MM.1S (cell line): Measurements from ENCODE around the gene MTFR1L.

Source experiments
- EZH2 ChIP-seq: fragments of 300-600 bp; sonication (generic); optimal IDR thresholded peaks from 2 replicates; pipeline ENCODE3; 2017; ENCODE audit warnings: low read depth, mild to moderate bottlenecking, antibody characterized with exemption, low read length, mixed read lengths
- TF ChIP-seq, protein P1 (sequence below): fragments of 300-600 bp; sonication (generic); IDR thresholded peaks from 2 replicates; pipeline ENCODE4 v1.5.1; 2016; ENCODE audit warnings: antibody characterized with exemption, low read length, mixed read lengths

DNA sequence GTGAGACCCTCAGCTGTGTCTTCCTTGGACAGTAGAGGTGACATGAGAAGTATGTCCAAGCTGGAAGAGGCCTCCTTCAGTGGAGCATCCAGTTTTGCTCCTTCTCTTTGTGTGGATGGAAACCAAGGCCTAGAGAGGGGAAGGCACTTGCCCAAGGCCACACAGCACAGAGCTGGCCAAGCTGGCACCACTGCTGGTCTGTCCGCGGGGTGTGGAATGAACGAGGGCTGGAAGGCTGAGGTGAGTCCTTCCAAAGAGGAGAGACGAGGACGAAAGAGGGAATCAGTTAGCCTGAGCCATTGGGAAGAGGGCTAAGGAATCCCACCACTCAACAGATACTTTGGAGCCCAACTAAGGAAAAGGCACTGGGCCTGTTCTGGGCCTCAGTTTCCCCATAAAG lies 47.6 kb upstream of the MTFR1L start:
- no peak for TF ChIP-seq EZH2
- TF ChIP-seq, protein P1, sequence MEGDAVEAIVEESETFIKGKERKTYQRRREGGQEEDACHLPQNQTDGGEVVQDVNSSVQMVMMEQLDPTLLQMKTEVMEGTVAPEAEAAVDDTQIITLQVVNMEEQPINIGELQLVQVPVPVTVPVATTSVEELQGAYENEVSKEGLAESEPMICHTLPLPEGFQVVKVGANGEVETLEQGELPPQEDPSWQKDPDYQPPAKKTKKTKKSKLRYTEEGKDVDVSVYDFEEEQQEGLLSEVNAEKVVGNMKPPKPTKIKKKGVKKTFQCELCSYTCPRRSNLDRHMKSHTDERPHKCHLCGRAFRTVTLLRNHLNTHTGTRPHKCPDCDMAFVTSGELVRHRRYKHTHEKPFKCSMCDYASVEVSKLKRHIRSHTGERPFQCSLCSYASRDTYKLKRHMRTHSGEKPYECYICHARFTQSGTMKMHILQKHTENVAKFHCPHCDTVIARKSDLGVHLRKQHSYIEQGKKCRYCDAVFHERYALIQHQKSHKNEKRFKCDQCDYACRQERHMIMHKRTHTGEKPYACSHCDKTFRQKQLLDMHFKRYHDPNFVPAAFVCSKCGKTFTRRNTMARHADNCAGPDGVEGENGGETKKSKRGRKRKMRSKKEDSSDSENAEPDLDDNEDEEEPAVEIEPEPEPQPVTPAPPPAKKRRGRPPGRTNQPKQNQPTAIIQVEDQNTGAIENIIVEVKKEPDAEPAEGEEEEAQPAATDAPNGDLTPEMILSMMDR, result no peak
